ENCODE results near the gene CBARP. TPM values are rescaled to one million over a fixed set of nuclear protein-coding genes. Genes with fewer than 3 reads are reported as not detected.

The CBARP gene
- total and polyA plus RNA-seq, 2 donors (not counting 3 experiments of a cell fraction or from before 2014, with no cell fraction given), result 3.5 to 9.2 TPM

GRCh38 chr19:1277061-1277460 is 39.3 kb upstream of the CBARP start:
- POLR2A ChIA-PET, result interaction anchor here (1.0 kb wide), 1 partner anchor 8 kb away, joined by 3 read pairs; the partner anchor contains the start of gene CIRBP
- Histone ChIP-seq H3K27ac (ENCODE audit: insufficient read depth, low read depth, low read length) (no peak overlapping the region), H3K4me1 (ENCODE audit: control insufficient read depth, extremely low read depth, insufficient read depth, low read length) (peaks cover 18% of the 10 kb centered on the region), H3K27me3 (ENCODE audit: control insufficient read depth in 2 of 2, insufficient read depth in 2 of 2, low read length in 2 of 2) (no peaks in the 10 kb centered on the region), H3K79me2 (ENCODE audit: control insufficient read depth, insufficient read depth, low read length) (peaks cover 23% of the 10 kb centered on the region), H3K36me3 (ENCODE audit: control insufficient read depth in 2 of 2, extremely low read depth in 1 of 2, insufficient read depth in 2 of 2, low read length in 2 of 2) (peaks cover 16 to 28% of the 10 kb centered on the region in 2 experiments), H3K4me2 (ENCODE audit: insufficient read depth, low read length) (no peak overlapping the region), H3K9ac (replicated peaks; ENCODE audit: extremely low read depth, insufficient read depth, low read length) (no peak overlapping the region), H3K9me1 (replicated peaks; ENCODE audit: control insufficient read depth, extremely low read depth, insufficient read depth, low read length) (no peaks in the 10 kb centered on the region), H2AFZ (ENCODE audit: low read depth, low read length) (no peak overlapping the region), H3K9me3 (replicated peaks; ENCODE audit: control insufficient read depth, insufficient read depth, low read length) (no peaks in the 10 kb centered on the region), H4K20me1 (replicated peaks; ENCODE audit: control insufficient read depth, extremely low read depth, insufficient read depth, low read length) (no peaks in the 10 kb centered on the region), H3K4me3 (replicated peaks in 1 of 3; ENCODE audit: insufficient read depth in 1 of 3, low read depth in 1 of 3, low read length in 3 of 3) (no peak overlapping the region)
- dilution Hi-C loops (cut with MboI; ENCODE audit: extremely low pct_ligation_motif_present, low sequenced_read_pairs), result no loop called here
- CTCF ChIA-PET, result no interaction called here
- TF ChIP-seq FOS (IDR thresholded peaks at IDR 0.05; ENCODE audit: borderline replicate concordance, insufficient read depth, low read length) (no peak), POLR2A (IDR thresholded peaks at IDR 0.05; ENCODE audit: low read depth, low read length) (no peak), JUN (IDR thresholded peaks at IDR 0.05; ENCODE audit: borderline replicate concordance, insufficient read depth, insufficient read length, low read depth) (no peak), MYC (IDR thresholded peaks at IDR 0.05; ENCODE audit: low read depth, low read length) (no peak), GATA2 (IDR thresholded peaks at IDR 0.05; ENCODE audit: insufficient read depth, insufficient read length, low read depth, low read length) (no peak), POLR2AphosphoS5 (IDR thresholded peaks at IDR 0.05; ENCODE audit: insufficient read depth, low read depth, low read length) (no peak), CTCF (IDR thresholded peaks at IDR 0.05; ENCODE audit: extremely low read depth in 1 of 2, insufficient read depth in 1 of 2, low read depth in 1 of 2, low read length in 2 of 2) (no peak)
- DNase-seq (ENCODE audit: low read depth, low spot score) (no peak), FAIRE-seq (no peak)
- intact Hi-C loops (cut with micrococcal nuclease), result no loop called here
- no TSS peak for BruUV-seq (replicated peaks)
